D341Med (cell line): Measurements from ENCODE around the gene ARHGAP30.

ENCODE experiments used
- DNase-seq: peaks from one replicate; pipeline ENCODE4 v3.0.0; 2012; ENCODE audit warnings: low spot score

Gene ARHGAP30

GRCh38 chr1:161089251-161089924, 19.7 kb upstream of the ARHGAP30 start, which contains the start of gene NECTIN4:
Gene NECTIN4 (minus strand): TSS chr1:161089558. CDS start chr1:161089296, 262 bp downstream.
- DNase-seq: no peak

GRCh38 chr1:161088587-161089110, 19.0 kb upstream of the ARHGAP30 start:
- no peak for DNase-seq

- DNase-seq: no peak
Measured at GRCh38 chr1:161086457-161086856, 16.8 kb upstream of the ARHGAP30 start.

- no peak for DNase-seq
Measured at GRCh38 chr1:161085165-161085564, 15.5 kb upstream of the ARHGAP30 start.

GRCh38 chr1:161084597-161084988, 14.9 kb upstream of the ARHGAP30 start:
- DNase-seq: no peak

GRCh38 chr1:161083748-161084596, 14.3 kb upstream of the ARHGAP30 start:
- DNase-seq: no peak

GRCh38 chr1:161082996-161083747, 13.5 kb upstream of the ARHGAP30 start:
- no peak for DNase-seq

- DNase-seq: no peak
Measured at GRCh38 chr1:161082483-161082882, 12.8 kb upstream of the ARHGAP30 start.

- no peak for DNase-seq
Measured at GRCh38 chr1:161081519-161081918, 11.8 kb upstream of the ARHGAP30 start.

- DNase-seq: no peak
Measured at GRCh38 chr1:161080441-161081405, 11.0 kb upstream of the ARHGAP30 start.

- no peak for DNase-seq
Measured at GRCh38 chr1:161079436-161080110, 9.9 kb upstream of the ARHGAP30 start.

- DNase-seq: no peak
Measured at GRCh38 chr1:161077426-161077825, 7.7 kb upstream of the ARHGAP30 start.

GRCh38 chr1:161076410-161076809, 6.7 kb upstream of the ARHGAP30 start:
- DNase-seq: no peak

GRCh38 chr1:161074676-161075368, 5.1 kb upstream of the ARHGAP30 start:
- DNase-seq: no peak

- DNase-seq: no peak
Measured at GRCh38 chr1:161073474-161074121, 3.9 kb upstream of the ARHGAP30 start.

GRCh38 chr1:161072751-161073449, 3.2 kb upstream of the ARHGAP30 start:
- no peak for DNase-seq

- DNase-seq: peak; percentile 77
Measured at GRCh38 chr1:161071886-161072371, 2.2 kb upstream of the ARHGAP30 start.

GRCh38 chr1:161070761-161071160, 1.1 kb upstream of the ARHGAP30 start:
- no peak for DNase-seq

GRCh38 chr1:161069241-161069640, 450 bp downstream of the ARHGAP30 start:
- DNase-seq: no peak
